Hindlimb muscle (tissue), 1 donor: ENCODE data around the gene TGFBR1. TPM values are rescaled to one million over a fixed set of nuclear protein-coding genes. Genes with fewer than 3 reads are reported as not detected.

Source experiments
- DNase-seq: peaks from one replicate; pipeline ENCODE4 v3.0.0-alpha.2; 2013
- polyA plus RNA-seq: library from polyadenylated mRNA; unstranded; fragments of 120-200 nt; gene quantifications from one replicate; pipeline ENCODE4 v1.2.1, GENCODE V29; 2013; ENCODE audit not compliant: insufficient read length

TGFBR1 gene
- polyA plus RNA-seq, 1 donor: 22.2 TPM

GRCh38 chr9:99137891-99138290, 33.0 kb downstream of the TGFBR1 start:
- no peak for DNase-seq

GRCh38 chr9:99138424-99139284, 33.7 kb downstream of the TGFBR1 start:
- DNase-seq: no peak

- DNase-seq: no peak
Measured at GRCh38 chr9:99139868-99140267, 35.0 kb downstream of the TGFBR1 start.

GRCh38 chr9:99140685-99141314, 35.9 kb downstream of the TGFBR1 start:
- DNase-seq: peak; percentile 39

GRCh38 chr9:99141849-99142248, 36.9 kb downstream of the TGFBR1 start:
- DNase-seq: no peak

GRCh38 chr9:99142275-99142674, 37.4 kb downstream of the TGFBR1 start:
- no peak for DNase-seq

GRCh38 chr9:99143655-99144054, 38.7 kb downstream of the TGFBR1 start:
- DNase-seq: no peak

GRCh38 chr9:99144966-99145365, 40.1 kb downstream of the TGFBR1 start:
- no peak for DNase-seq

GRCh38 chr9:99146574-99146973, 41.7 kb downstream of the TGFBR1 start:
- no peak for DNase-seq

- no peak for DNase-seq
Measured at GRCh38 chr9:99147177-99147576, 42.3 kb downstream of the TGFBR1 start.

- DNase-seq: no peak
Measured at GRCh38 chr9:99150451-99151171, 45.7 kb downstream of the TGFBR1 start.

GRCh38 chr9:99154356-99154755, 49.4 kb downstream of the TGFBR1 start:
- no peak for DNase-seq

- DNase-seq: no peak
Measured at GRCh38 chr9:99155736-99156135, 50.8 kb downstream of the TGFBR1 start.

- no peak for DNase-seq
Measured at GRCh38 chr9:99158629-99159028, 53.7 kb downstream of the TGFBR1 start.

GRCh38 chr9:99160173-99160572, 55.3 kb downstream of the TGFBR1 start:
- DNase-seq: no peak

- DNase-seq: peak; percentile 48
Measured at GRCh38 chr9:99162759-99163364, 57.9 kb downstream of the TGFBR1 start.

GRCh38 chr9:99166149-99166548, 61.2 kb downstream of the TGFBR1 start:
- no peak for DNase-seq

- DNase-seq: no peak
Measured at GRCh38 chr9:99167119-99167518, 62.2 kb downstream of the TGFBR1 start.

- no peak for DNase-seq
Measured at GRCh38 chr9:99167694-99168093, 62.8 kb downstream of the TGFBR1 start.

GRCh38 chr9:99169086-99169485, 64.2 kb downstream of the TGFBR1 start:
- no peak for DNase-seq

GRCh38 chr9:99169982-99170761, 65.3 kb downstream of the TGFBR1 start:
- DNase-seq: no peak
